Measurements from ENCODE around the gene CCNK. TPM values are rescaled to one million over a fixed set of nuclear protein-coding genes. Genes with fewer than 3 reads are reported as not detected.

Gene CCNK
- total and polyA plus RNA-seq, 11 donors = 9.1 to 35.3 (median 29.3) TPM

- peak; percentile 57 to 77 (median 71) for ATAC-seq
- H3K4me1 ChIP-seq = peaks cover 2 to 81% (median 55%) of the 10 kb centered on the region in 12 donors
- TF ChIP-seq POLR2A (IDR thresholded peaks at IDR 0.05) (no peak), CTCF (IDR thresholded peaks at IDR 0.05) (no peak)
Observed at GRCh38 chr14:99537399-99537798, 56.2 kb downstream of the CCNK start.

GRCh38 chr14:99538275-99538674 lies 57.1 kb downstream of the CCNK start:
- intact Hi-C loops (cut with DNase I) = loop anchor here in 3 of 10 donors (5.0 to 10.0 kb wide), 3 partner anchors 64 to 69 kb away; partner anchors contain the start of gene CCDC85C (in 2 of the 3)
- Histone ChIP-seq H3K9me3 (no peaks in the 10 kb centered on the region), H3K4me1 (peaks cover 2 to 89% (median 57%) of the 10 kb centered on the region in 12 donors), H3K36me3 (no peaks in the 10 kb centered on the region), H3K4me3 (no peak overlapping the region), H3K27ac (peak overlapping the region in 8 of 12 donors; percentile 54 to 84 (median 73)), H3K27me3 (no peaks in the 10 kb centered on the region)
- 36 to 58% (median 45%) methylated on average over 8 to 9 of the region's 9 CpGs for WGBS, 4 donors
- TF ChIP-seq CTCF (IDR thresholded peaks at IDR 0.05) = peak in 2 of 12 donors; percentile 16 to 18
- no peak for TF ChIP-seq POLR2A (IDR thresholded peaks at IDR 0.05)
- peak in 1 of 5 donors; percentile 60 for DNase-seq
- peak; percentile 25 to 48 (median 32) for ATAC-seq

More at GRCh38 chr14:99537399-99537798, 56.2 kb downstream of the CCNK start:
- 55 to 85% (median 67%) methylated on average over 6 of the region's 6 CpGs for WGBS, 4 donors
- peak in 3 of 5 donors; percentile 57 to 78 (median 70) for DNase-seq
- Histone ChIP-seq H3K4me3 (no peak overlapping the region), H3K27me3 (no peaks in the 10 kb centered on the region), H3K9me3 (no peaks in the 10 kb centered on the region), H3K36me3 (no peaks in the 10 kb centered on the region), H3K27ac (peak overlapping the region in 9 of 12 donors; percentile 11 to 84 (median 69))
- intact Hi-C loops (cut with DNase I) = loop anchor here in 3 of 10 donors (5.0 to 10.0 kb wide), 3 partner anchors 65 to 70 kb away; partner anchors contain the start of gene CCDC85C (in 2 of the 3)

- ATAC-seq (no peak), DNase-seq (no peak)
- no peak for TF ChIP-seq POLR2A (IDR thresholded peaks at IDR 0.05)
- TF ChIP-seq CTCF (IDR thresholded peaks at IDR 0.05) = no peak
- H3K4me1 ChIP-seq = peaks cover 2 to 89% (median 57%) of the 10 kb centered on the region in 12 donors
- intact Hi-C loops (cut with DNase I) = loop anchor here in 3 of 10 donors (5.0 to 10.0 kb wide), 3 partner anchors 64 to 69 kb away; partner anchors contain the start of gene CCDC85C (in 2 of the 3)
- no peak overlapping the region for H3K4me3 ChIP-seq
- WGBS, 4 donors = 51 to 80% (median 66%) methylated on average over 5 of the region's 5 CpGs
- H3K27ac ChIP-seq = peak overlapping the region in 9 of 12 donors; percentile 54 to 89 (median 78)
- H3K9me3 ChIP-seq = no peaks in the 10 kb centered on the region
- no peaks in the 10 kb centered on the region for H3K27me3 ChIP-seq
- no peaks in the 10 kb centered on the region for H3K36me3 ChIP-seq
Observed at GRCh38 chr14:99538733-99539132, 57.5 kb downstream of the CCNK start.

- no peak for TF ChIP-seq CTCF (IDR thresholded peaks at IDR 0.05)
- no peak for TF ChIP-seq POLR2A (IDR thresholded peaks at IDR 0.05)
- 37 to 49% (median 46%) methylated on average over 9 of the region's 9 CpGs for WGBS, 4 donors
- DNase-seq = no peak
- ATAC-seq = peak in 1 of 4 donors; percentile 51
- intact Hi-C loops (cut with DNase I) = loop anchor here in 3 of 10 donors (5.0 to 10.0 kb wide), 3 partner anchors 63 to 68 kb away; partner anchors contain the start of gene CCDC85C (in 2 of the 3)
- peak overlapping the region in 2 of 12 donors; percentile 5 to 10 for H3K4me3 ChIP-seq
- H3K27me3 ChIP-seq = no peaks in the 10 kb centered on the region
- H3K36me3 ChIP-seq = no peaks in the 10 kb centered on the region
- no peaks in the 10 kb centered on the region for H3K9me3 ChIP-seq
- H3K4me1 ChIP-seq = peaks cover 2 to 86% (median 56%) of the 10 kb centered on the region in 12 donors
- H3K27ac ChIP-seq = peak overlapping the region; percentile 49 to 89 (median 78)
Observed at GRCh38 chr14:99539491-99539890, 58.3 kb downstream of the CCNK start.
